SIG-M5 treated with dmso at 0.1 percent for 504 hours (cell line): ENCODE data around the gene CDKL2.
"Not testable (repeated sequence)": the region's sequence is repeated elsewhere in the genome, so short reads cannot be mapped to it uniquely, and the experiment has no call there.

ENCODE experiments used
- DNase-seq: peaks from one replicate; lab custom pipeline; 2025; ENCODE audit not compliant: unreplicated experiment; lab: John Stamatoyannopoulos, UW

CDKL2 gene

DNA sequence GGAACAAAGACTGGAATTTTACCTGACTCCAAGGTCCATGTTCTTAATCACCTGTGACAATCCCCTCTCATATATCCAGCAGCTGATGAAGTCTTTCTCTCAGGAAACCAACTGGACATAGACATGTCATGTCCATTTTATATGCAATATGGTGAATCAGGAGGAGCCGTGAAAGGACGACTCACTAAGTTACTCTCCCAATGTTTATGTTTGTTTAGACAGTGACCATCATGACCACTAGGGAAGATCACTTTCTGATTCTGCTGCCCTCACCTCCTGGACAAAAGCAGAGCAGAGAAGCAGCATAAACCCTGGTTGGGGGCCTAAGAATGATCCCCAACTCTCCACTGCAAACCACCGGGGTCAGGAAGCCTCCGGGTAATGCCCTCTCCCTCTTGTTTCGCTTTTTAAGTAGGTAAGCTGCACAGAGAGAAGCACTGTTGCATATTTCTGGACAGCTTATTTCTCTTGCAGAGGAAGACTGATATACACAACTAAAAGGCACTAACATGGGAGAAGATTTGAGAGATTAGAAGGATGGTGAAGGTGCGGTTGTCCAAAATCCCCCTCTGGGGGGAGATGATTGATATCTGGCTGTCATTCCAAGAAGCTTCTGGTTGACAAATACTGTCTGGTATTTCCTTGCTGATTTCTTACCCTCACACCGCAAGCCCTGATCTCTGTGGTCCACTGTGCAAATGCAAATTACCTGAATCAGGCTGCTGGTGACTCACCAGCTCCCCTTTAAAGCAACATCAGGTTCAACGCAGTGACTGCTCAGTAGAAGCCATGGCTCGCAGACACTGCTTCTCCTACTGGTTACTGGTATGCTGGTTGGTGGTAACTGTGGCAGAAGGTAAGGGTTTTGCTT lies 74.8 kb downstream of the CDKL2 start, which contains the start of gene ODAPH:
ODAPH (plus strand) TSS at position 773 of the 871 bp plus-strand sequence; CDS start at position 790, 17 bp downstream.
- no peak for DNase-seq

DNA sequence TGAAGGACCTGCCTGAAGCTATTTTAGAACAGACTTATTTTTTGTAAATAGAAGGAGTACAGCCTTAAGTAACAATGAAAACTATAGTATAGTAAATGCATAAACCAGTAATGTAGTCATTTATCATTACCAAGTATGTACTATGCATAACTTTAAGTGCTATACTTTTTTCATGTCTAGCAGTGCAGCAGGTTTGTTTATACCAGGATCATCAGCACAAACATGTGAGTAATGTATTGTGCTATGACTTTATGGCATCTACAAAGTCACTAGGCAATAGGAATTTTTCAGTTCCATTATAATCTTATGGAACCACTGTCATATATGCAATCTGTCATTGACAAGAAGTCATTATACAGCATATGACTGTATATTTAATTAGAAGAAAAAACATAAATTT lies 77.9 kb downstream of the CDKL2 start:
- no peak for DNase-seq

DNA sequence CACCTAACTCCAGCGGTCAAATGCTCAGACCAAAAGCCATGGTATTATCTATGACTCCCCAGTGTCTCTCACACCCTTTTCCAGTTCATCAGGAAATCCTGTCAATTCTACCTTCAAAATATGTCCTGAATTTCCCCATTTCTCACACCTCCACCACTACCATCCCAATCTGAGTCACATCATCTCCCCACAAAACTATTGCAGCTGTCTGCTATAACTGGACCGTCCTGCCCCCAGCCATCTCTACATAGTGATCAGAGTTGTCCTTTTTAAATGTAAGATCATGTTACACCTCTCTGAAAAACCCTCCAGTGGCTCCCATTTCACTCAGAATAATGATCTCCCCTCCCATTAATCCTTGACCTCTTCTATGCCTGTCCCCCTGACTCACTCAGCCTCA lies 81.3 kb downstream of the CDKL2 start:
- no peak for DNase-seq

DNA sequence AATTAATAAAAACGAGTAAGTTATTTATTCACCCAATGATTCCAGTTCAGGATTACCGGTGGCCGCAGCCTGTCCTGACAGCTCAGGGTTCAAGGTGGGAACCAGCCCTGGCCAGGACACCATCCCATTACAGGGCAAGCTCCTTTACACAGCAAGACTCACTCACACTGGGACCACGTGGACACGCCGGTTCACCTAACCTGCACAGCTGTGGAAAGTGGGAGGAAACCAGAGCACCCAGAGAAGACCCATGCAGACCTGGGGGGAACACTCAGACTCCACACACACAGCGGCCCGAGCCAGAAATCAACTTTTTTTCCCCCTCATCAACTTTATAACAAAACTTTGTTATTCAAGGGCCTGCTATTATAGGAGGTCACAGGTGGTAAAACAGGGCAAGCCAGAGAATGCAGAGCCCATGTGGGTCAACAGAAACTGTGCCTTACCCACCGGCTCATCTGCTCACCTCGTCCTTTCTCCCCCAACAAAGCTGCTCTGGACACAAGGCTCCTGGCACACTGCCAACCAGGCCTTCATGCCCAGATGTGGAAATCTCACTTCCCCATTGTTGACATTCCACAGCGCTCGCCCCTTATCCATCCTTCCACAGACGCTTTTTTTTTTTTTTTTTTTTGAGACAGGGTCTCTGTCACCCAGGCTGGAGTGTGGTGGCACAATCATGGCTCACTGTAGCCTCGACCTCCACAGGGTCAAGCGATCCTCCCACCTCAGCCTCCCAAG lies 82.5 kb downstream of the CDKL2 start:
- DNase-seq: no peak

DNA sequence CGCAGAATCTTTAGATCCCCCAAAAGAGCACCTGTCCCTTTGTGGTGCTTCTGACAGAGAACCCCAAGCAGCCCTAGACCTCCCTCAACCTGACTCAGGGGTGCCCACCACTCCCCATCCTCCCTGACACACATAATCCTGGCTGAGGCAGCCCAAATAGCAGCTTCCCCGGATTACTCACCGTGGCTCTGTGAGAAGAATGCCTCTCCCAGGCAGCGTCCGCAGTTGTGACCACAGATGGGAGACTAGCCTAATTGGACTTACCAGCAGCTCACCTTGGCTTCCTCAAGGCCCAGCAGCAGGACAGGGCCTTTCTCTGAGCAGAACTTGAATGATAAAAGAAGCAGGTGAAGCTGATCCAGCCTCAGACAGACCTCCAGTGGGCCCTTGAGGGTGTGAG lies 84.8 kb downstream of the CDKL2 start:
- DNase-seq: no peak

DNA sequence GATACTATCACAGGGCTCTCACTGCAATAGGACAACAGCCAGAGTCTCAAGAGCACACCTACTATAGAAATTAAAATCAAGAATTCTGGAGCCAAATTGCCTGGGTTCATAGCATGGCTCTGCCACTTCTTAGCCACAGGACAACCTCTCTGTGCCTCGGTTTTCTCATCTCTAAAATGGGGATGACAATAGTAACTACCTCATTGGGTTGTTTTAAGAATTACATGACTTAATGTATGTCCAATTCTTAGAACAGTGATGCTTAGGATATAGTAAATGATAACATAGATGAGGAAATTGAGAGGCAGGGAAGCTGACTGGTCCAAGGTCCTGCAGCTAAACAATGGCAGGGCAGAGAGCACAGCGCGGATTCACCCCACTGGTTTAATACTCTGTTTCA lies 85.5 kb downstream of the CDKL2 start:
- DNase-seq: no peak

DNA sequence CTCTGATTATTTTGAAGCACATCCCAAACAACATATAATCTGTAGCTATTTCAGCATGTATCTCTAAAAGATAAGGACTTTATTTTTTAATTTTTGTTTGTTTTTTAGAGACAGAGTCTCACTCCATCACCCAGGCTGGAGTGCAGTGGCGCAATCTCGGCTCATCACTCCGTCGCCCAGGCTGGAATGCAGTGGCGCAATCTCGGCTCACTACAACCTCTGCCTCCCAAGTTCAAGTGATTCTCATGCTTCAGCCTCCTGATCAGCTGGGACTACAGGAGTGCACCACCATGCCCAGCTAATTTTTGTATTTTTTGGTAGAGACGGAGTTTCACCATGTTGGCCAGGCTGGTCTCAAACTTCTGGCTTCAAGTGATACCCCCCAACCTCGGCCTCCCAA lies 86.1 kb downstream of the CDKL2 start:
- not testable (repeated sequence) for DNase-seq

DNA sequence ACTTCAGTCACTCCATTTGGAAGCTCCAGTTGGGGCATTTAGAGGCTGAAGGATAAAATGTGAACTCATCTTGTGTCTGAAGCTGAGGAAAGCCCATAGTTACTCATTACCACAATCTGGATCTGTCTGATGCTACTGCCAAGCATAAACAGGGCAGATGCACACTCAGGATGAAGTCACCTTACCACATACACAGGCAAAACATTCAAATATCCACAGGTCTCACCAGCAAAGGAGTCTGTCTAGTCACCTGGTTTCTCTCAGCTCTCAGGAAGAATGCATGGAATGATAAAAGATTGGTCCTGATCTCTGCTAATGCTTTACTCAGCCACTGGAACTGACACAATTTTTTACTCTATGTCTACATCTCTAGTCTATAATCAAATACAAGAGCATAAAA lies 87.5 kb downstream of the CDKL2 start:
- DNase-seq: no peak

DNA sequence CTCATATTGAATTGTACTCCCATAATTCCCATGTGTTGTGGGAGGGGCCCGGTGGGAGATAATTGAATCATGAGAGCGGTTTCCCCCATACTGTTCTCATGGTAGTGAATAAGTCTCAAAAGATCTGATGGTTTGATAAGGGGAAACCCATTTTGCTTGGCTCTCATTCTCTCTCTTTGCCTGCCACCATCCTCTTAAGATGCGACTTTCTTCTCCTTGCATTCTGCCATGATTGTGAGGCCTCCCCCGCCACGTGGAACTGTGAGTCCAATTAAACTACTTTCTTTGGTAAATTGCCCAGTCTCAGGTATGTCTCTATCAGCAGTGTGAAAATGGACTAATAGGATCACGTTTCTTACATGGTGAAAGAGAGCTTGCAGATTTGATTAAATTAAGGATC lies 93.0 kb downstream of the CDKL2 start:
- DNase-seq: not testable (repeated sequence)

DNA sequence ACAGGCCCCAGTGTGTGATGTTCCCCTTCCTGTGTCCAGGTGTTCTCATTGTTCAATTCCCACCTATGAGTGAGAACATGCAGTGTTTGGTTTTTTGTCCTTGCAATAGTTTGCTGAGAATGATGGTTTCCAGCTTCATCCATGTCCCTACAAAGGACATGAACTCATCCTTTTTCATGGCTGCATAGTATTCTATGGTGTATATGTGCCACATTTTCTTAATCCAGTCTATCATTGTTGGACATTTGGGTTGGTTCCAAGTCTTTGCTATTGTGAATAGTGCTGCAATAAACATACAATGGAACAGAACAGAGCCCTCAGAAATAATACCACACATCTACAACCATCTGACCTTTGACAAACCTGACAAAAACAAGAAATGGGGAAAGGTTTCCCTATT lies 96.4 kb downstream of the CDKL2 start:
- DNase-seq: not testable (repeated sequence)

DNA sequence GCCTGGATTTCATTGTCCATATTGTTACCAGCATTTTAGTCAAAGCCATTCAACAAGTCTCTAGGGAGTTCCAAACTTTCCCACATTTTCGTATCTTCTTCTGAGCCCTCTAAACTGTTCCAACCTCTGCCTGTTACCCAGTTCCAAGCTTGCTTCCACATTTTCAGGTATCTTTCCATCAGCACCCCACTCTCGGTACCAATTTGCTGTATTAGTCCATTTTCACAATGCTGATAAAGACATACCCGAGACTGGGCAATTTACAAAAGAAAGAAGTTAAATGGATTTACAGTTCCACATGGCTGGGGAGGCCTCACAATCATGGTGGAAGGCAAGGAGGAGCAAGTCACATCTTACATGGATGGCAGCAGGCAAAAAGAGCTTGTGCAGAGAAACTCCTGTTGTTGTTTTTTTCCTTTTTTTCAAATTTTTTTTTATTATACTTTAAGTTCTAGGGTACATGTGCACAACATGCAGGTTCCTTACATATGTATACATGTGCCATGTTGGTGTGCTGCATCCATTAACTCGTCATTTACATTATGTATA lies 96.9 kb downstream of the CDKL2 start:
- not testable (repeated sequence) for DNase-seq

DNA sequence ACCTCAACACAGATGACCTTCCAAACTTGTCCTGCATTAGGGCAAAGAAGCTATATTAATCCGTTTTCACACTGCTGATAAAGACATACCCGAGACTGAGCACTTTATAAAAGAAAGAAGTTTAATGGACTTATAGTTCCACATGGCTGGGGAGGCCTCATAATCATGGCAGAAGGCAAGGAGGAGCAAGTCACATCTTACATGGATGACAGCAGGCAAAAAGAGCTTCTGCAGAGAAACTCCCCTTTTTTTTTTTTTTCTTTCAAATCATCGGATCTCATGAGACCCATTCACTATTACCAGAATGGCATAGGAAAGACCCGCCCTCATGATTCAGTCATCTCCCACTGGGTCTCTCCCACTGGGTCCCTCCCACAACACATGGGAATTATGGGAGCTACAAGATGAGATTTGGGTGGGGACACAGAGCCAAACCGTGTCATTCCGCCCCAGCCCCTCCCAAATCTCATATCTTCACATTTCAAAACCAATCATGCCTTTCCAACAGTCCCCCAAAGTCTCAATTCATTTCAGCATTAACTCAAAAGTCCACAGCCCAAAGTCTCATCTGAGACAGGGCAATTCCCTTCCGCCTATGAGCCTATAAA lies 98.7 kb downstream of the CDKL2 start:
- DNase-seq: not testable (repeated sequence)

DNA sequence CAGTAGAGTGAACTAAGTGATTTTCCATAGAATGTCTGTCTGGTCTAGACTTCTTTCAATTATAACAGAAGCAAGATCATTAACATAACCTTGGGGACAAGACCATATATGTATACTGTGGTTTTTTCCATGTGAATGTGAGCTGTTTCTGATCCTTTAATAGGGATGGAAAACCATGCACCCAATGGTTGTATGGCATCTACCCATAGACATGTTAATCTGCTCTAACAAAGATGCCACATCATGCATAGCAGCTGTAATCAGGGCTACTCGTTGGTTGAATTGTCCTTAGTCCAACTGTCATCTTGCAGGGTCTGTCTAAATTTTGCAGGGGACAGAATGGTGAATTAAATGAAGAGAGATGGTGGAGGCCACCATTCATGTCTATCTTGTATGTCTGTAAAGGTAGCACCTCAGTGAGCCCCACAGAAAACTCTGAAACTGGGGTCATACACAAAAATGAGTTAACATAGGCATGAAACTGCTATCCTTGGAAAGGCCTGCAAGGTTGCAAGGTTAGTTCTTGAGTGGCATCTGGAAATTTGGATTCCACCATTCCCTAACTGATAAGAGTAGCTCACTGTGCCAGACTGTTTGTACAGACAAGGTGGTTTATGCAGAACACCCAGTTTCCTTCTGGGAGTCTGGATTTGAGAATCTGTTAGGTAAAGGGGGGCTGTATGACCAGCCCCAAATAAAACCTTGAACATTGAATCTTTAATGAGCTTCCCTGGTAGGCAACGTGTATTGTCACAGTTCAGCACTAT lies 99.6 kb downstream of the CDKL2 start:
- DNase-seq: no peak
